ENCODE data around the gene CTNNA2. TPM values are rescaled to one million over a fixed set of nuclear protein-coding genes. Genes with fewer than 3 reads are reported as not detected.

Gene CTNNA2
- total and polyA plus RNA-seq, 7 donors: 0.03 to 0.36 (median 0.17) TPM; not detected in 4

- 48 to 60% (median 53%) methylated on average over 2 of the region's 2 CpGs for WGBS, 3 donors
- no peak for ATAC-seq
- no peak for TF ChIP-seq CTCF (IDR thresholded peaks at IDR 0.05)
- H3K27me3 ChIP-seq (ENCODE audit: insufficient read depth in 3 of 3, low read length in 2 of 3): no peaks in the 10 kb centered on the region
- H3K27ac ChIP-seq: no peak overlapping the region
- H3K36me3 ChIP-seq (ENCODE audit: insufficient read depth in 1 of 2, low read depth in 1 of 2): no peaks in the 10 kb centered on the region
- H3K4me3 ChIP-seq: no peak overlapping the region
- H3K4me1 ChIP-seq: no peaks in the 10 kb centered on the region
- no peaks in the 10 kb centered on the region for H3K9me3 ChIP-seq
- intact Hi-C loops (cut with DNase I): no loop called here
- no peak for DNase-seq
These were observed 126.1 kb downstream of the CTNNA2 start for GRCh38 chr2:79638954-79639353.

- DNase-seq (no peak), ATAC-seq (no peak)
- no peaks in the 10 kb centered on the region for H3K36me3 ChIP-seq (ENCODE audit: insufficient read depth in 1 of 2, low read depth in 1 of 2)
- no peaks in the 10 kb centered on the region for H3K9me3 ChIP-seq
- whole genome bisulfite sequencing, 3 donors: 31 to 42% (median 33%) methylated on average over 2 of the region's 2 CpGs
- no peaks in the 10 kb centered on the region for H3K4me1 ChIP-seq
- no peak overlapping the region for H3K27ac ChIP-seq
- no peaks in the 10 kb centered on the region for H3K27me3 ChIP-seq (ENCODE audit: insufficient read depth in 3 of 3, low read length in 2 of 3)
- intact Hi-C loops (cut with DNase I): no loop called here
- H3K4me3 ChIP-seq: no peak overlapping the region
- no peak for TF ChIP-seq CTCF (IDR thresholded peaks at IDR 0.05)
These were observed 127.2 kb downstream of the CTNNA2 start for GRCh38 chr2:79640001-79640400.

DNA sequence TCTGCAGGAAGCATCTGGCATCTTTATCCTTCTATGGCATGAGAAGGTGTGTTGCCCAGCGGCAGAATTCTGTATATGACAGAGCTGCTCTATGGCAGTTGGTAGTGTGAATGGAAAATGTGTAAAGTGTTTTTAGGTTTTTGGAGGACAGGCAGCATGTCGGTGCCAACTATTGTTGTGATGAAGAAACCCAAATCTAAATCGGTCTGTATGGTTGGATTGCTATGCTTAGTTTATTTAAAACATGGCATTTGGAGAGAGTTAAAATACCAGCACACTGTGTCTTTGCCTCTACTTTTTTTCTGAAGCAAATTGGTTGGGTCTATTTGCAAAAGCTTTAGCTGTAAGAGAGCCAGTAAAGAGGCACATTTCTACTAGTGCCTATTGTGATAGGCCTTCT, 136.7 kb downstream of the CTNNA2 start:
- no peaks in the 10 kb centered on the region for H3K36me3 ChIP-seq (ENCODE audit: insufficient read depth in 1 of 2, low read depth in 1 of 2)
- DNase-seq (no peak), ATAC-seq (no peak)
- intact Hi-C loops (cut with DNase I): no loop called here
- H3K4me1 ChIP-seq: no peaks in the 10 kb centered on the region
- no peaks in the 10 kb centered on the region for H3K9me3 ChIP-seq
- H3K27ac ChIP-seq: no peak overlapping the region
- WGBS, 3 donors: 86 to 91% (median 89%) methylated on average over 3 of the region's 3 CpGs
- no peak overlapping the region for H3K4me3 ChIP-seq
- H3K27me3 ChIP-seq (ENCODE audit: insufficient read depth in 3 of 3, low read length in 2 of 3): no peaks in the 10 kb centered on the region
- no peak for TF ChIP-seq CTCF (IDR thresholded peaks at IDR 0.05)

DNA sequence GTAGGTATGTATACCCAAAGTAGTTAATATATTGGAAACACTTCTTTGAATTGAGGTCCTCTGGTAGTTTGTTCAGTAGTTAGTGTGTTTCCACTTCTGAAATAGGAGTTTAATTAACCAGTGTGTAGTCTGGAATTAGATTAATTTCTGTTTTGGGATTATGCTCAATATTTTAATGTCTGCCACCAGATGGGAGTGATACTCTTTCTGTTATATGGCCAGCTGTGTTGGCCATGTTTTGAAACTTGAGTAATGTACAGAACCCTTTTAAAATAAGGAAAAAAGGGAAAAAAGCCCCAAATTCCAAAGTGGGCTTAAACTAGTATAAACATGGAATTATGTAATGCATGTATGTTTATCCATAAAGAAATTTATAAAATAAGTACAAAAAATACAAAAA, 147.7 kb downstream of the CTNNA2 start:
- H3K9me3 ChIP-seq: no peaks in the 10 kb centered on the region
- TF ChIP-seq CTCF (IDR thresholded peaks at IDR 0.05): no peak
- no peaks in the 10 kb centered on the region for H3K27me3 ChIP-seq (ENCODE audit: insufficient read depth in 3 of 3, low read length in 2 of 3)
- no peaks in the 10 kb centered on the region for H3K4me1 ChIP-seq
- no peak for DNase-seq
- H3K27ac ChIP-seq: no peak overlapping the region
- intact Hi-C loops (cut with DNase I): no loop called here
- H3K4me3 ChIP-seq: no peak overlapping the region
- H3K36me3 ChIP-seq (ENCODE audit: insufficient read depth in 1 of 2, low read depth in 1 of 2): no peaks in the 10 kb centered on the region
- ATAC-seq: no peak

- TF ChIP-seq CTCF (IDR thresholded peaks at IDR 0.05): no peak
- 70 to 74% (median 71%) methylated on average over 2 of the region's 2 CpGs for WGBS, 3 donors
- DNase-seq: no peak
- H3K4me3 ChIP-seq: no peak overlapping the region
- ATAC-seq: no peak
- H3K36me3 ChIP-seq (ENCODE audit: insufficient read depth in 1 of 2, low read depth in 1 of 2): no peaks in the 10 kb centered on the region
- intact Hi-C loops (cut with DNase I): no loop called here
- no peaks in the 10 kb centered on the region for H3K9me3 ChIP-seq
- H3K4me1 ChIP-seq: no peaks in the 10 kb centered on the region
- H3K27ac ChIP-seq: no peak overlapping the region
- H3K27me3 ChIP-seq (ENCODE audit: insufficient read depth in 3 of 3, low read length in 2 of 3): no peaks in the 10 kb centered on the region
These were observed 152.2 kb downstream of the CTNNA2 start for GRCh38 chr2:79665091-79665490.
